Heart right ventricle (tissue), 16 donors: ENCODE measurements around the gene SGIP1. TPM values are rescaled to one million over a fixed set of nuclear protein-coding genes. Genes with fewer than 3 reads are reported as not detected.

ENCODE experiments used
- ATAC-seq, 8 donors: fragments of 200-7000 bp; cut with Tn5 transposase; one replicate each; pipeline ENCODE4 v1.9.1; 2020; ENCODE audit warnings: mild to moderate bottlenecking in 8 of 8, moderate library complexity in 8 of 8, moderate number of reproducible peaks in 1 of 8
- DNase-seq, 2 donors: peaks; one replicate each; pipeline ENCODE4 v3.0.0-alpha.2; 2020
- H3K27ac ChIP-seq, 10 donors: fragments of 200-600 bp; sonication (generic) in 2 of 10; one replicate each; pipeline versions ENCODE4 v1.5.0 to v1.8.0; 2020 to 2022; ENCODE audit warnings: mild to moderate bottlenecking in 3 of 10
- H3K27me3 ChIP-seq, 7 donors: fragments of 200-600 bp; one replicate each; pipeline ENCODE4 v1.8.0; 2021 to 2022; ENCODE audit warnings: mild to moderate bottlenecking in 2 of 7
- H3K36me3 ChIP-seq, 9 donors: fragments of 200-600 bp; sonication (generic) in 1 of 9; one replicate each; pipeline versions ENCODE4 v1.5.0 to v1.8.0; 2020 to 2022; ENCODE audit warnings: mild to moderate bottlenecking in 2 of 9
- H3K4me1 ChIP-seq, 9 donors: fragments of 200-600 bp; sonication (generic) in 1 of 9; one replicate each; pipeline versions ENCODE4 v1.5.0 to v1.8.0; 2020 to 2022; ENCODE audit warnings: mild to moderate bottlenecking in 4 of 9
- H3K4me3 ChIP-seq, 10 donors: fragments of 200-600 bp; sonication (generic) in 2 of 10; one replicate each; pipeline versions ENCODE4 v1.5.0 to v1.8.0; 2020 to 2022; ENCODE audit warnings: mild to moderate bottlenecking in 7 of 10, moderate library complexity in 2 of 10
- H3K9me3 ChIP-seq, 11 donors: fragments of 200-600 bp in 10 of 11; sonication (generic) in 2 of 11; one replicate each; pipeline versions ENCODE4 v1.5.0 to v1.8.0; 2013 to 2022; ENCODE audit warnings: mild to moderate bottlenecking in 2 of 11, control low read depth in 1 of 11, moderate library complexity in 1 of 11
- CTCF ChIP-seq, 9 donors: fragments of 200-600 bp; sonication (generic) in 2 of 9; IDR thresholded peaks; one replicate each; pipeline versions ENCODE4 v1.5.0 to v1.8.0; 2021 to 2022; ENCODE audit warnings: antibody characterized with exemption in 9 of 9, mild to moderate bottlenecking in 5 of 9, moderate library complexity in 1 of 9
- WGBS, 2 donors: extraction: QIAGEN DNeasy Blood & Tissue Kit; methylation state at CpG; one replicate each; pipeline ENCODE4 v1.1.7; 2013; ENCODE audit warnings: inconsistent platforms in 1 of 2; 5-methylcytosine and 5-hydroxymethylcytosine counted together
- intact Hi-C, 10 donors: fragments of 100-400 bp; cut with DNase I; formaldehyde crosslinking; loops; one replicate each; pipeline versions ENCODE4 v1.11.1 to v1.14.2; 2022
- polyA plus RNA-seq, 2 donors: library from polyadenylated mRNA; stranded (reverse); fragments of 200-250 nt; gene quantifications; one replicate each; pipeline ENCODE4 v1.2.3, GENCODE V29; 2013
- total RNA-seq, 10 donors: library from RNA; stranded (reverse); fragmentation: NEBNext Ultra II Directional in 3 of 10; extraction: Animal tissue kit (Norgen Biotek cat#: 25700) in 3 of 10; gene quantifications; one replicate each; pipeline versions ENCODE4 v1.2.1 to v1.2.4, GENCODE V29; 2021 to 2023
- donor health status: Arrhythmogenic right ventricular cardiomyopathy.
- donor health status: ischemic (EF 13 %, LVEDD 7.1; RV severe dilation, severe dysfunction).
- donor health status: healthy with polysubstance abuse.
- donor health status: DM: no; HTN: yes; CAD: no.
- donor health status: DM: no; HTN: no; CAD: no.
- donor health status: ischemic (EF 25% LVEDD 6.9; RV normal size, moderate dysfunction).
- donor health status: ischemic (EF 25% LVEDD 5.7; RV mildly dilated, moderate dysfunction).
- donor health status: healthy.
- donor health status: DM: yes; HTN: yes; CAD: no.
- donor health status: Ischemic cardiomyopathy.
- donor health status: ischemic (EF 35%, LVEDD 5.7; RV mildly dilated, moderate dysfunction).
- donor health status: nonischemic (EF 11% LVEDD 7.7; RV severe dilation, severe dysfunction).
- donor health status: DM: yes; HTN: yes; CAD: no.
- donor health status: PGD.
- donor health status: ischemic (EF 29% LVEDD 5.4; RV normal size, mild dysfunction).
- donor health status: nonischemic (EF 23%, LVEDD 6.1; RV moderate dilation, normal function).

SGIP1 gene
- total and polyA plus RNA-seq, 12 donors, result 1.6 to 19.6 (median 4.9) TPM

GRCh38 chr1:66576645-66577044, 42.7 kb downstream of the SGIP1 start:
- TF ChIP-seq CTCF (IDR thresholded peaks at IDR 0.05), result no peak
- 5 to 16% methylated on average over 1 of the region's 1 CpG for WGBS, 2 donors
- intact Hi-C loops, result no loop called here
- Histone ChIP-seq H3K27me3 (no peaks in the 10 kb centered on the region), H3K4me1 (peaks cover 0 to 26% (median 10%) of the 10 kb centered on the region in 9 donors), H3K36me3 (no peaks in the 10 kb centered on the region), H3K4me3 (no peak overlapping the region), H3K9me3 (no peaks in the 10 kb centered on the region), H3K27ac (peak overlapping the region in 1 of 10 donors; percentile 3)
- peak in 1 of 2 donors; percentile 27 for DNase-seq
- peak in 6 of 8 donors; percentile 15 to 61 (median 46) for ATAC-seq

- ATAC-seq (no peak), DNase-seq (no peak)
- H3K27me3 ChIP-seq, result no peaks in the 10 kb centered on the region
- H3K27ac ChIP-seq, result no peak overlapping the region
- 0 to 48% methylated on average over 1 of the region's 1 CpG for WGBS, 2 donors
- TF ChIP-seq CTCF (IDR thresholded peaks at IDR 0.05), result no peak
- H3K4me1 ChIP-seq, result peaks cover 0 to 26% (median 10%) of the 10 kb centered on the region in 9 donors
- H3K36me3 ChIP-seq, result no peaks in the 10 kb centered on the region
- H3K9me3 ChIP-seq, result no peaks in the 10 kb centered on the region
- intact Hi-C loops, result no loop called here
- H3K4me3 ChIP-seq, result no peak overlapping the region
These were observed 44.9 kb downstream of the SGIP1 start for GRCh38 chr1:66578841-66579240.

GRCh38 chr1:66580081-66580480, 46.1 kb downstream of the SGIP1 start:
- intact Hi-C loops, result no loop called here
- H3K27me3 ChIP-seq, result no peaks in the 10 kb centered on the region
- H3K4me1 ChIP-seq, result peaks cover 0 to 27% (median 10%) of the 10 kb centered on the region in 9 donors
- no peak for ATAC-seq
- WGBS, 2 donors, result 78 to 95% methylated on average over 2 of the region's 2 CpGs
- no peak for TF ChIP-seq CTCF (IDR thresholded peaks at IDR 0.05)
- H3K4me3 ChIP-seq, result no peak overlapping the region
- no peaks in the 10 kb centered on the region for H3K36me3 ChIP-seq
- DNase-seq, result no peak
- H3K27ac ChIP-seq, result no peak overlapping the region
- no peaks in the 10 kb centered on the region for H3K9me3 ChIP-seq

- Histone ChIP-seq H3K4me3 (no peak overlapping the region), H3K9me3 (no peaks in the 10 kb centered on the region), H3K4me1 (peaks cover 0 to 20% (median 2%) of the 10 kb centered on the region in 9 donors), H3K27ac (no peak overlapping the region), H3K27me3 (no peaks in the 10 kb centered on the region), H3K36me3 (no peaks in the 10 kb centered on the region)
- WGBS, 2 donors, result 43 to 95% methylated on average over 2 of the region's 2 CpGs
- DNase-seq (no peak), ATAC-seq (no peak)
- TF ChIP-seq CTCF (IDR thresholded peaks at IDR 0.05), result no peak
- intact Hi-C loops, result no loop called here
These were observed 49.1 kb downstream of the SGIP1 start for GRCh38 chr1:66583021-66583420.
